Measurements from ENCODE around the gene MAPK14.

Gene MAPK14

GRCh38 chr6:36138667-36139066 is 111.1 kb downstream of the MAPK14 start:
- no peak for DNase-seq (ENCODE audit: low read depth)

- no peak for DNase-seq (ENCODE audit: low read depth)
These were observed 111.8 kb downstream of the MAPK14 start for GRCh38 chr6:36139431-36139830.

GRCh38 chr6:36139991-36140710 is 112.5 kb downstream of the MAPK14 start:
- DNase-seq (ENCODE audit: low read depth), result no peak

- DNase-seq (ENCODE audit: low read depth), result no peak
These were observed 113.5 kb downstream of the MAPK14 start for GRCh38 chr6:36141091-36141490.

- DNase-seq (ENCODE audit: low read depth), result no peak
These were observed 114.4 kb downstream of the MAPK14 start for GRCh38 chr6:36141961-36142360.

- DNase-seq (ENCODE audit: low read depth), result no peak
These were observed 115.6 kb downstream of the MAPK14 start for GRCh38 chr6:36142971-36143838.

GRCh38 chr6:36145495-36145894 is 117.9 kb downstream of the MAPK14 start:
- DNase-seq (ENCODE audit: low read depth), result no peak

- DNase-seq (ENCODE audit: low read depth), result no peak
These were observed 119.7 kb downstream of the MAPK14 start for GRCh38 chr6:36147294-36147693.

GRCh38 chr6:36149476-36149875 is 121.9 kb downstream of the MAPK14 start:
- no peak for DNase-seq (ENCODE audit: low read depth)

- DNase-seq (ENCODE audit: low read depth), result no peak
These were observed 122.7 kb downstream of the MAPK14 start for GRCh38 chr6:36150283-36150682.

GRCh38 chr6:36154286-36154685 is 126.7 kb downstream of the MAPK14 start:
- DNase-seq (ENCODE audit: low read depth), result no peak

- DNase-seq (ENCODE audit: low read depth), result no peak
These were observed 128.1 kb downstream of the MAPK14 start for GRCh38 chr6:36155662-36156061.

GRCh38 chr6:36160147-36160760 is 132.6 kb downstream of the MAPK14 start:
- no peak for DNase-seq (ENCODE audit: low read depth)
